CD4-positive, alpha-beta T cell treated with Interferon gamma for 1 hour (primary cell): ENCODE measurements around the gene AP5Z1.
A peak's percentile ranks its signal among the peaks of the same experiment; 100 is the strongest.

Experiments
- DNase-seq: peaks from one replicate; pipeline ENCODE4 v3.0.0-alpha.2; 2020

Gene AP5Z1

DNA sequence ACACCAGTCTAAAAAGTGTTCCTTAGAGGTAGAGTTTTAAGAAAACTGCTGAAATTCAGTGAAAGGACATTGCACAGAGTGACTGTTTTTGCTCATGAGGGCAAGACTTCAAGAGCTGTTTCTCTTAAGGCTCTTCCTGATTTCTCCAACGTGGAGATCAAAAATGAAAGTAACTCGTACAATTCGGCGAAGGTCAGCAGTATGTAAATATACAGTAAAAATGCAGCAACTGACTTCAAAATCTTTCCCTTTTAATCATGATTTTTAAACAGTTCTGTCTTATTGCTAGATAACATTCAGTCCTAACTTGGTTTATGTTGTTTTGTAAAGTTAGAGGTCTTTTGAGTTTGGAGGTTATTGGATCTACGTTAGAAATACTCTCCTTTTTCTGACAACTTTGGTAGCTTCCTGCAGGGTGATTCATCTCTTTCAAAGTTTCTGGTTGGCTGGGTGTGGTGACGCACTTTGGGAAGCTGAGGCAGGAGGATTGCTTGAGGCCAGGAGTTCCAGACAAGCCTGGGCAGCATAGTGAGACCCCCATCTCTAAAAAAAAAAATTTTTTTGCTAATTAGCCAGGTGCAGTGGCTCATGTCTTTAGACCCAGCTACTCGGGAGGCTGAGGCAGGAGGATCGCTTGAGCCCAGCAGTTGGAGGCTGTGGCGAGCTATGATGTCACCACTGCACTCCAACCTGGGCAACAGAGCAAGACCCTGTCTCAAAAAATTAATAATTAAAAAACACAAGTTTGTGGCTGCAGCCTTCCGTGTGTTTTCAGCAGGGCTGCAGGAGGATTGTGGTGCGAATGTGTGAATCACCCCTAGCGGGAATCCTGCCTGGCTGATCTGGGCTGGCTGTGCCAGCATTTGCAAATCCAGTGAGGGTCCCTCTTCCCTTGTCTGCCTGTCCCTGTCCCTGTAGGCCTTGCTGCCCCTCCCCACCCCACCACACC is 29.2 kb upstream of the AP5Z1 start:
- peak; percentile 33 for DNase-seq

DNA sequence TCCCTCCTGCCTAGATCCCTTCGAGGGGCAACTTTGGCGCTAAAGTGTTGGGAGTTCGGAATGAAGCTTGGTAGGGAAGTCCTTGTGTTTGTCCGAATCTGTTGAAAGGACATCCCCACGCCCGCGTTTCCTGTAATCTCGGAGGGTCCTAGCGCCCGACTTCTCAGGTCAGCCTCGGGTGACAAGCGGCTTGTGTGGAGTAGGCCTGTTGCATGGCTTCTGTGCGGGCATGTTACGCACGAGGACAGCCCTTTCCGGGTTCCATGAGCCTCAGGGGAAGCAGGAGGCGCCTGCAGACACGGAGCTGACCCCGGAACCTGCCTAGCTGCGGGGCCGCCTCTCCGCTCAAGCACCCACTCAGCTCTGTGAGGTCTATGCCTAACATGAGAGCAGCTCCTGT is 28.4 kb upstream of the AP5Z1 start:
- DNase-seq = no peak

DNA sequence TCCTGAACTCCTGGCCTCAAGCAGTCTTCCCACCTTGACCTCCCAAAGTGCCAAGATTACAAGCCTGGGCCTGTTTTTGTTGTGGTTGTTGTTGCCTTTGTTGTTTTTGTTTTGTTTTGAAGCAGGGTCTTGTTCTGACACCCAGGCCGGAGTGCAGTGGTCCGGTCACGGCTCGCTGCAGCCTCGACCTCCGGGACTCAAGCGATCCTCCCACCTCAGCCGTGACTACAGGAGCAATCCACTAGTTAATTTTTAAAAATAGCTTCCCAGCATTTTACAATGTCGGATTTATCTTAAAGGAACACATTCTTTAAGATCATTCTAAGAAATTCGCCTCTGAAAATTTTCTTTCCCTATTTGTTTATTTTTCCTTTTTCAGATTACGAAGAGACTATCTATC is 27.7 kb upstream of the AP5Z1 start:
- no peak for DNase-seq

DNA sequence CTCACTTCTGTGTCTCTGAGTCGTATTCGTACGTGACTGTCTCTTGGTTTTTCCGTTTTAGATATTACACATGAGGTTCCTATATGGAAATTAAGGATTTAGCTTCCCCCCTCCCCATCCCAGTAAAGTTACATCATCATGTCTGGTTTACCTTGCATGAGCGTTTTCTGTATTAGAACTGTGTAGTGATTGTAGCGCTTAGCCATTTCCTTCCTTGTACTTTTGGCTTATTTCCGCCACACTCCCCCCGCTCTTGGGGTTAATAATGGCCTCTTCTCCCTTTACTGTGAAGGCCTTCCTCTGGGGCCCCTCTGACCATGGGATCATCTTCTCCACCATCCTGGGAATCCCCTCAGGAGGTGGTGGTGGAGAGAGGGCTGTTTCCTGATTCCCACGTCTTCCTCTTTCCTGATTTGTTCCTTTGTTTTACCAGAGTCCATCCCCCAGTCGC is 27.2 kb upstream of the AP5Z1 start:
- DNase-seq = no peak

DNA sequence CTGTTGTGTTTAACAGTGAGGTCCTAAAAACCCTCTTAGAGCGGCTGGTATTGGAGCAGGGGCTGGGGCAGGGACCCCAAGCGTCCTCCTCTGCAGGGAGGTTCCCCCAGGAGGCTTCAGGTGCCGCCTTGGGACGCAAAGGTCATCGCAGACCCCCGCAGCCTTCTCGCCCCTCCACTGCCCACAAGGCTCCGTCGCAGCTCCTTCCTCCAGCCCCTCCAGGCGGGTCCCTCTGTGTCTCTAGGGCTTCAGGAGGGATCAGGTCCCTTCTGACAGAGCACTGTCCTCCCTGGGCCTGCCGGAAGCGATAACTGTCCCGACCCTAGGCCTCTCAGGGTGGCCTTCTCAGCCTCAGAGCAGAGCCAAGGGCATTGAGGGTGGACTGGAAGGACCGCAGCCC is 26.1 kb upstream of the AP5Z1 start:
- no peak for DNase-seq

DNA sequence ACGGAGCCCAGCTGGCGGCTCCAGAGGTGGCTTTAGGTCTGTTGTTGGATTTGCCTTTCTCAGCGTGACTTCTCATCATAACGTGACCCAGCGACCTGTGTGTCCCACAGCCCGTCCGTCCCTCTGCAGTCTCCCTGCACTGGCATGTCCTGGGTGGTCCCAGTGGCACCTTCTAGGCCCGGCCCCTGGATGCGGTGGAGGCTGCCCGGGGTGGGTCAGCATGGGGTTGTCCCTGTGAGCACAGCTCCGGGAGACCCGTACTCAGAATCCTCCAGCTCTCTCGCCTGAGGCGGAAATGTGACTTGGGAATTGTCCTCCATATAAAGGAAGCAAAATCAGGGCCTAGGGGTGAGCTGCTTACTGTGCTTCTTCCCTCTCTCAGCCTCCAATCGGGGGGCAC is 25.6 kb upstream of the AP5Z1 start:
- DNase-seq = no peak

DNA sequence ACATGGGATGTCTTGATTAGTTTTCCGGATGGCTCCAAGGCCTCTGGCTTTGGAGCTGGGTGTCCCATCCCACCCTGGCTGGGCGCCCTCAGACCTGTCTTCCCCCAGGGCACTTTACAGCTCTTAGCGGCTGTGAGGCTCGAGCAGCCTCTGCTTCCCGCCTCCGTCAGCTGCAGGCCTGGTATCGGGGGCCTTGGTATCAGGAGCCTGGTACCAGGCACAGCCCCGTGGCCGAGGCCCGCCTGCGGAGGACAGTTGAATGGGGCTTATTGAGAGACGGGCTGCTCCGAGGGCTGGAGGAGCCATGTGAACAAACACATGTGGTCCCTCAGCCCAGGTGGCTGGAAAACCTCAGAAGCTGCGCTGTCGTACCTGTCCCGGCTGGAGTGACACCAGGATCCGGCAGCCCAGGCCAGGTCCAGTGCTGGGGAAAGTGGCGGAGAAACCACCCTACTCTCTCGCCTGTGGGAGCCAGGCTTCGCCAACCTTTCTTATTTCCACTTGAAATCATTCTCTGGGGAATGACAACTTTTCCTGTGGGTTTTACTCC is 23.9 kb upstream of the AP5Z1 start:
- DNase-seq = no peak

DNA sequence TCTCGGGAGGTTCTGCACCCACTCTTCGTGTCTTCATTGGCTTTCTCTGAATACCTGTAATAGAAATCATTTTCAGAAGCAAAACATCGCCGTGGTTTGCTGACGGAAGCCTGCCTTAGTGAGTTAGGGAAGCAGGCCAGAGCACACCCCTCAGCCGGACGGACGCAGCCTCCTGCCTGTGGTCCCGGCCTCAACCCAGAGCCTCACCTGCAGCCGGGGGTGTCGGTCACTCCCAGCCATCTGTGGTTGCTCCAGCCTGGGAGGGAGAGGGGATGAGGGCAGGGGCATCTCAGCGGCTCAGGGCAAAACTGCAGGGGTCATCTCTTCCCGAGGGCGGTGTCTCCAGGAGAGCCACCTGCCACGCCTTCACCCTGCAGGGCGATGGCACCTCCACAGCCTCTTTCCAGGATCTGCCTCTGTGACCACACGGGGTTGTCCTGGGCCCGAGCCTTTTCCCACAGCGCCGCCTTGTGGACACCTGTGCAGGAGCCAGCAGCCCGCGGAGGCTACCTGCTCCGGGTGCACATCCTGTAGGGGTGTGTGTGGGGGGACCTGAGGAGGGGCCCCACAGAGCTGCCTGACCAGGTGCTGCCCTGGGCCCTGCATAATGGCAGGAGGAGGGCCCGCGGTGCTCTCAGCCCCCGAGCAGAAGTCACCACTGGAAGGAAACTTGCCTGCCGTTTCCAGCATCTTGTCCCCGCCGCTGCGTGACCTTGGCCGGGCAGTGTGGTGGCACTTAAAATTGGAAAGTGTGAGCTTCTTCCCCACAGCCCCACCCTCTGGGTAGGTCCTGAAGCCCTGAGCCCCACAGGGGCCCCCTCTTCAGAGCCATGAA is 21.6 kb upstream of the AP5Z1 start:
- DNase-seq = peak; percentile 73

DNA sequence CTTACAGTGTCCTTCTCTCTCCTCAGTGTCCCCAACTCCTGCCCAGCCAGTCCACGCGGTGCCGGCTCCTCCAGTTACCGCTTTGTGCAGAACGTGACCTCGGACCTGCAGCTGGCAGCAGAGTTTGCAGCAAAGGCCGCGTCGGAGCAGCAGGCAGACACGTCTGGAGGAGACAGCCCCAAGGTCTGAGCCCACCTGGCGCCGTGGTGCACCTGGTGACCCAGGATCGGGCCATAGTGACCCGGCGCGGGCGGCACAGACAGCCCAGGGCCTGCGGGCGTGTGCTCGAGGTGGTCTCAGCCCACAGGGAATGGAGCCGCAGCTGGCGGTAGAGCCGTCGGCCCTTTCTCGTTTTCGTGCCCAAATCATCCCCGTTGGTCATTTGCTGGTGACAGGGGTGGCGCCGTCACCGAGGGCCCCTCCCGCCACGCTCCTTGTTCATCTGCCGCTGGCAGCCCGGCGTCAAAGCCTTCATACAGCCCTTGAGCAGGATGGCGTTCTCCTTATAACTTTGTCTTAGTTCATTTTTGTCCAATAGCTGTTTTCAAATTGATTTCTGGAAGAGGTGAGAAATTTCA is 20.9 kb upstream of the AP5Z1 start:
- DNase-seq = no peak

DNA sequence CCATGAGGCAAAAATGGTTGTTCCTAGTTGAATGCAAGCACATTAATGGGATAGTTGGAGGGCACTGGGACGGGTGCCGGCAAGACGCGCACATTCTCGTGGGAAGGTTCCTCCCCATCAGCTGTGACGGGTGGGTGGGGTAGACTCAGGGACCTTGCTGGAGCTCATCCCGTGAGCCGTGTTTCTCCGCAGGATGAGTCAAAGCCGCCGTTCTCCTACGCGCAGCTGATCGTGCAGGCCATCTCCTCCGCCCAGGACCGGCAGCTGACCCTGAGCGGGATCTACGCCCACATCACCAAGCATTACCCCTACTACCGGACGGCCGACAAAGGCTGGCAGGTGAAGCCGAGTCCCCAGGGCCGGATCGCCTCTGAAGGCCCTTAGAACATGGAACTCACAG is 20.4 kb upstream of the AP5Z1 start:
- no peak for DNase-seq

DNA sequence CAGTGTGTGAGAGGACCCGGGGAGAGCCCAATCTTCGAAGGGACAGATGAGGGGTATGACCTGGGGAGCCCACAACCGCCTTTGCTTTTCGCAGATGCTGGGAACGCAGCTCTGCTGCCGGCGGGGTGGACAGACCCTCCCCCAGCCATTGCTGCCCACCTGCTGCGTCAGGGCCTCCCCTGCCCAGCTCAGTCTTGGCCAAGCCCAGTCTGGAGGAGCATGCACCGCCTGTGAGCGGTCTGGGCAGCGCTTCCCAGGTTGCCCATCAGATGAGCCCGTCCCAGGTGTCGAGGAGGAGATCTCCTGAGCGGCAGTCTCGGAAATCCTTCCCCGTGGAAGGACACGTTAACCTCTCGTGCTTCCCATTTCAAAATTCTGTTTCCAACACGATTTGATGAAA is 17.3 kb upstream of the AP5Z1 start:
- DNase-seq = no peak

DNA sequence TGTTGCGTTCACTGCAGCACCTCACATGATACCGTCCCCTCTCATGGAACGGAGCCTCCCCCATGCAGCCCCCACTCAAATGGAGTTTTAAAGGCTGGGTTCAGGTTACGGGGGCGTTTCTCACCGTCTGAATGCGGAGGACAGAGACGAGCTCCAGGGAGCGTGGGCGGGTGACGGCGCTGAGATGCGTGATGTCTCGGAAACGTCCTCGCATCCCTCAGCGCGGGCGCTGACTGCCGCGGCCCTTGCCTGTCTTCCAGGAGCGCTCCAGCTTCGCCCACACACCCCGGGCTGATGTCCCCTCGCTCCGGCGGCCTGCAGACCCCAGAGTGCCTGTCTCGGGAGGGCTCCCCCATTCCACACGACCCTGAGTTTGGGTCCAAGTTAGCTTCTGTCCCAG is 16.6 kb upstream of the AP5Z1 start:
- no peak for DNase-seq

DNA sequence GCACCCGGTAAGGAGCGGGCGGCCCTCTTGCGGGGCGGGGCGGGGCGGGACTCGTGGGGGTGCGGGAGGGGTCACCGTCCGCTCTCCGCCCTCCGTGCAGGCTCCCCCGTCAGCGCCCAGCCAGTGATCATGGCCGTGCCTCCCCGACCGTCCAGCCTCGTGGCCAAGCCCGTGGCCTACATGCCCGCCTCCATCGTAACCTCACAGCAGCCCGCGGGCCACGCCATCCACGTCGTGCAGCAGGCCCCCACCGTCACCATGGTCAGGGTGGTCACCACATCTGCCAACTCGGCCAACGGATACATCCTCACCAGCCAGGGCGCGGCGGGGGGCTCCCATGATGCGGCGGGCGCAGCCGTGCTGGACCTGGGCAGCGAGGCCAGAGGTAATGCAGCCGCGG is 16.2 kb upstream of the AP5Z1 start:
- no peak for DNase-seq

DNA sequence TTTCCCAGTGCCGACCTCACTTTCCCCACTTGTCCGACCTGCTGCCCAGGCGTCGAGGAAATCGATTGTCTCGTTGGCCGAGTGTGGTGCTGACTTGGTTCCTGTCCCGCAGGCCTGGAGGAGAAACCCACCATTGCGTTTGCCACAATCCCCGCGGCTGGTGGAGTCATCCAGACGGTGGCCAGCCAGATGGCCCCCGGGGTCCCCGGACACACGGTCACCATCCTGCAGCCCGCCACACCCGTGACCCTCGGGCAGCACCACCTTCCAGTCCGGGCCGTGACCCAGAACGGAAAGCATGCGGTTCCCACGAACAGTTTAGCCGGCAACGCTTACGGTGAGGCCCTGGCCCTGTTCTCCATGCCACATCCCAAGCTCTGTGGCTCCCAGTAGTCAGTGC is 14.5 kb upstream of the AP5Z1 start:
- no peak for DNase-seq

DNA sequence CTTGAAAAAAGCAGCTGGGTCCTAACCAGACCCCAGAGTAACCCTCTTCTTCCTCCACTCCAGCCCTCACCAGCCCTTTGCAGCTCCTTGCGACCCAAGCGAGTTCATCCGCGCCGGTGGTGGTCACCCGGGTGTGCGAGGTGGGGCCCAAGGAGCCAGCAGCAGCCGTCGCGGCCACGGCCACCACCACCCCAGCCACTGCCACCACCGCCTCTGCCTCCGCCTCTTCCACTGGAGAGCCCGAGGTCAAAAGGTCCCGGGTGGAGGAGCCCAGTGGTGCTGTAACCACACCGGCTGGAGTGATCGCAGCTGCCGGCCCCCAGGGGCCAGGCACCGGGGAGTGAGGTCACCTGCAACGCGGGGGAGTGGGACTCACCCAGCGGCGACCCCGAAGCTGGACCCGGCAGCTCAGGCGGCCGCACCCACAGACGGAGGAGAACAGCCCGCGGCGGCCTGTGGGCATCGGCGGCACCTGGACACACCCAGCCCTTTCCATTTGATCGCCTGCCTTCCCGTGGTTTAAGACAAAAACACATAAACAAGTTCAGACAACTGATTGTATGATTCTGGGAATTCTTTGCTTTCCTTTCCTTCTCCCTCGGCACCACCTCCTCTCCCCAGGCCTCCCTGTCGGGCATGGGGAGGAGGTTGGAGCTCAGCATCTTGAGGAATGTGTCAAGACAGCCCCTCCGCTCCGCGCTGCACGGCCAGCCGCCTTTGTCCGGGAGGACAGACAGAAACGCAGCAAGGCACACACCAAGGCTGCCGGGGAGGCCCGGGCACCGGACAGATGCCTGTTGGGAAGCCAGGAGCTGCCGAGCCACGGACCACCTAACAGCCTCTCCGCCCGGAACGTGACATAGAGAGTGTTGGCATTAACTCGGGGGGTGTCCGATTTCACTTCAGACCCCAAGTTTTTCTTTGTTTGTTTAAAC is 13.0 kb upstream of the AP5Z1 start:
- DNase-seq = no peak

DNA sequence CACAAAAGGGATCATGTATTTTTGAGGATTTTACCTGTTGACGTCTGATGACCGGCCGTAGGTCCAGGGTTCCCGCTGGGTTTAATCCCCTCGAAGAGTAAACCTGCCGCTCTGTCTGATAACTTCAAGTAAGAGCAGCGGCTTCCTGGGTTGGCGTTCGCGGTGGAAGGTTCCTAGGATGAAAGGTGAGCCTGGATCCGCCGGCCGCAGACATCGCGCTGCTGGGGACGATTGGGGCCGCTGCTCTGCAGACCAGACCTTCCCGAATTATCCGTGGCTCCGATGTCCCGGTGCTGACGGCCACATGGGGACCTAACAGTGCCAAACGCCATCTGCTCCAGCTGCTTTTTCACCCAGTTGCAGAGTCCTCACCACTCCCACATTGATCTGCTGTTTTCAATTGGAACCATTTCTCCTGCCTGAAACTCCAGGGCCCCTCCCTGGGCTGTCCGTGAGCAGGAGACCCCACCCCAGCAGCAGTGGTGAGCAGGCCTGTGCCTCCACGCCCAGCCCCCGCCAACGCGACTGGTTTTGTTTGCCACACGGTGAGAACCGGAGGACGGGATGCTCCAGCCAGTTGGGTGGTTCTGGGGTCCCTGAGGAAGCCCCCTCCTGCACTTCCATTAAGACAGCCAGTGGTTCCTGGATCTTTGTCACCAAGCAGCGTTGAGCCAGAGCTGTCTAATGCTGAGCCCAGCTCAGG is 12.2 kb upstream of the AP5Z1 start:
- DNase-seq = no peak

DNA sequence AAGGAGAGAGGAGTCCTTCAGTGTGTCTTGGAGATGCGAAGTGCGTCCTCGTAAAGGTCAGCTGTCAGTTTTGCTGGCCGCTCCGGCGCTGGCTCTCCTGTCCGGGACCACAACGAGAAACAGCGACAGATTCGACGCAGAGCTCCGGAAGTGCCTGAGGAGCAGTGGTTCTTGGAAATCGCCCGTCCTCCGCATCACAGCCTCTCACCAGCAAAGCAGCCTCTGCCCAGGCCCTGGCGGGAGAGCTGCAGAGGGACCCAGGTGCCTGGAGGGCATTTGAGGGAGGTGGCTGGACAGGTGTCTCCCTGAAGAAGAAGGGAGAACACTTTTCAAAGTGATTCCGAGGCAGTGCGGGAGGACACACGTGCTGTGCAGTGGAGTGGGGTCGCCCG is 11.6 kb upstream of the AP5Z1 start:
- no peak for DNase-seq

DNA sequence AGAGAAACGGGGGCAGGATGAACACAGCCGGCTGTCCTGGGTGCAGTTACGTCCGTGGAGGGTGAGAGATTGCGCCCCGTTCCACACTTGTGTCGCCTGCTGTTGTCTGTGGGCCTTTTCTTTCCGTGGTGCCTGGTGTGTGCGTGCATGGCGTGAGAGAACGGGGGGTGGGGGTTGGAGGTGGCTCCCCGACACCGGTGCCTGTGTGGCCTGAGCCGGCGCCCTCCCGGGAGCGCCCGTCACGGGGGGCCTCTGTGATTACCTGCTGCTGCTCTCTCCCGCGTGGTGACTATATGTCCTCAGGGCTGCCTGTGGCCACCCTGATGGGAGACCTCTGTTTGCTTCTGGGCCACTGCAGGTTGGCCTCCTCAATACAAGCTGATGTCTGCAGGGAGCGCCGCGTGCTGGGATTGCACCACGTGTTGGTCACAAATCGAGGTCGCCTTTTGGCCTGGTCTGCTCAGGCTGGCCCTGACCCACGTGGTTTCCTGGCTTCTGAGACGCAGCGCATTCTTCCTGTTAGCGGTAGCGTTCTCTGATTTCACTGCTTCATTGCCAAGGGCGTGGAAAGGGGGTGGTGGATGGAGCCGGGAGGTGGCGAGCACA is 10.9 kb upstream of the AP5Z1 start:
- DNase-seq = no peak

DNA sequence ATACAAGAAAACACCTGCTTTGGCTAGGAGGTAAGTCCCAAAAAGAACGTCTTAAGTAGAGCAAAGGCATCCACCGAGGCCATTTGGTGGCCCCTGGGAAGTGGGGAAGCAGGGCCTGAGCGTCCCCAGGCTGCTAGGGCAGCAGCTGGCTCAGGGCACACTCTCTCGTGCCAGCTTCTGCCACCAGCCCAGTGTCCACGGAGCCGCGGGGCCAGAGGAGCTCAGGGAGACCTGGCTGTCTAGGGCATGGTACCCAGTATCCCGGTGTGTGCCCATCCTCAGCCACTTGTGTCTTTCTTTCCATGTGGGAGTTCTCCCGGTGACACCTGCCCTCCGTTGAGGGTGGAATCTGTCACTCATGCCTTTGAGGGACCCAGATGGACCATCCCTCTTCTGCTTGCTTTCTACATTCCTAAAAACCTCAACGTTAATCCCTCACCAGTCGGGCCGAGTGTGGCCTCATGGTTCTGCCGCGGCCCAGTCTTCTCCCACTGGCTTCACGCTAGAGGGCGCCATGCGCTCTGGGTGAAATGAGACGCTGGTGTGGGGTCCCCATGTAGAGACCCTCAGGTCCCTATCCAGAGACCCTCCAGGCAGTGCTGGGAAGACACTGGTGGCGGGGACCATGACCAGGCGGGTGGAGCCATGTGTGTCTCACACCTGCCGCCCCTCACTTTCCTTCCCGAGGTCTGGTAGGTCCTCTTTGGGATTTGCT is 9.5 kb upstream of the AP5Z1 start:
- DNase-seq = no peak
